ENCODE data around the gene RPS25.
"Not testable (repeated sequence)": the region's sequence is repeated elsewhere in the genome, so short reads cannot be mapped to it uniquely, and the experiment has no call there.

Gene RPS25

DNA sequence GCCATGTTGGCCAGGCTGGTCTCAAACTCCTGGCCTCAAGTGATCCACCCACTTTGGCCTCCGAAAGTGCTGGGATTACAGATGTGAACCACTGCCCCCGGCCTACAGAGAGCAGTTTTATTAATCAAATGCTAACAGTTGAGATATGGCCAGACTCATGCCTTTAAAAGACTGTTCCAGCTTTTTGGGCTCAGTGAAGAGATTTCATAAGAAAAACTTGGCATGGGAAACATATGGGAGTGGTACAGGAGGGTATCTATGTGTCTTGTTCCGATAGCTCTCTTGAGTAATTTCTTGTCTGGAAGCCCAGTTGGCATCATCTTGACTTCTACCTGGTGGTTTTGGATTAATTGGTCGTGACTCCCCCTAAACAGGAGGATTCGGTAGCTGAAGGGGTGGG, 20.7 kb upstream of the RPS25 start:
- no peak for DNase-seq

DNA sequence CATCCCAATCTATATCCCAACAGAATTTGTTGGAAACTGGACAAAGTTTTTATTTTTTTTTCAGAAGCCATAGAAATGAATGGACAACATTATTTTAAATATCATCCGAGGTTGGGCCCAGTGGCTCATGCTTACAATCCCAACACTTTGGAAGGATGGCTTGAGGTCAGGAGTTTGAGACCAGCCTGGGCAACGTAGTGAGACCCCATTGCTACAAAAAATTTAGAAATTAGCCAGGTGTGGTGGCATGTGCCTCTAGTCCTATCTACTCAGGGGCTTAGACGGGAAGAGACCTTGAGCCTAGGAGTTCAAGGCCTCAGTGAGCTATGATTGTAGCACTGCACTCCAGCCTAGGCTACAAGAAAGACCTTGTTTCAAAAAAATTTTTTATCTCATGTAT, 16.7 kb upstream of the RPS25 start:
- no peak for DNase-seq

DNA sequence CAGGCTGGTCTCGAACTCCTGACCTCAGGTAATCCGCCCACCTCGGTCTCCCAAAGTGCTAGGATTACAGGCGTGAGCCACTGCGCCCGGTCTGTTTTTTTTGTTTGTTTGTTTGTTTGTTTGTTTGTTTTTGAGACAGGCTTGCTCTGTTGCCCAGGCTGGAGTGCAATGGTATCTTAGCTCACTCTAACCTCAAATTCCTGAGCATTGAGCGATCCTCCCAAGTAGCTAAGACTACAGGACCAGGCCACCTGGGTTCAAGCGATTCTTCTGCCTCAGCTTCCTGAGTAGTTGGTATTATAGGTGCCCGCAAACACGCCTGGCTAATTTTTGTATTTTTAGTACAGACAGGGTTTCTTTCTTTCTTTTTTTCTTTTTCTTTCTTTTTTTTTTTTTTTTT, 15.3 kb upstream of the RPS25 start:
- not testable (repeated sequence) for DNase-seq

DNA sequence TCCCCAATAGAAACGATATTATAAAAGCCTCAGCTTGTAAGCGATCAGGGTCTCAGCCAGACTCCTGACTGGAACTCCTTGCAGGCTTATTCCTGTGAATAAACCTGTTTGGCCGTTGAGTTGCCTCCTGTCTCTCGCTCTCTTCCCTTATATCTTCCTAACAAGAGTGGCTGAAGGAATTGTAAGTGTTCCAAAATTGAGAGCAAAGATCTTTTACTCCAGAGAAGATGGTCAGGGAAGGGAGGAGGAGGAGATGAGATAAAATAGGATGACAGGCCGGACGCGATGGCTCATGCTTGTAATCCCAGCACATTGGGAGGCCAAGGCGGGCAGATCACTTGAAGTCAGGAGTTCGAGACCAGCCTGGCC, 13.8 kb upstream of the RPS25 start:
- no peak for DNase-seq

DNA sequence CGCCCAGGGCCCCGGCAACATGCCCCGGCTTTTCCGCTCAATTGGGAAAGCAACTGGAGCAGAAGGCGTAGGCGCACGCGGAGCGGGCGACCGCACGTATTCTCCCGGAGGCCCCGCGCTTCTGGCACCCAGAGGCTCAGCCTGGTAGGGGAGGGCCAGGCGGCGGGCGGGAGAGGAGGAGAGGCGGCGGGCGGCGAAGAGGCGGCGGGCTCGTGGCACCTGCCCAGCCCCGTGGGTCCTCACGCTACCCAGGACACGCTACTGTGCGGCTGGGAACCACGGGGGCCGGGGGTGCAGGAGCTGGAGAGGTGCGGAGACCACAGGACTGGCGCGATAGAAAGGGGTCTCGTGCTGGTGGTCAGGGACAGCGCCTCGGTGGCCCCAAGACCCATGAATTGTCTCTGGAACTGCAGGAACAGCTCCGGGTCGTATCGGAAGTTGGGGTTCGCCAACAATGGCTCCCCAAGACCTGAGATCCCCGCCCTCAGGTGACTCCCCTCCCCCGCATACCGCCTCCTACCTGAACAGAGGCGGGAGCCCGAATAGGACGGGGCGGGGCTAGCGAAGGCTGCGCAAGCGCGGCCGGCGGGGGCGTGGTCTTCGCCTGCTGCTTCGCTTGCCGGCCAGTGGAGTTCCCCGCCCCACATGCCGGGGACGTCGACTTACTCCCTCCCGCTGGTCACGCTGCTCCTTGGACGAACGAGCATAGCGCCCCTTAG, 12.3 kb upstream of the RPS25 start, which contains the start of gene SLC37A4:
Gene SLC37A4, minus strand, starts transcription at position 549 of the 719 bp plus-strand sequence.
- peak; percentile 88 for DNase-seq

DNA sequence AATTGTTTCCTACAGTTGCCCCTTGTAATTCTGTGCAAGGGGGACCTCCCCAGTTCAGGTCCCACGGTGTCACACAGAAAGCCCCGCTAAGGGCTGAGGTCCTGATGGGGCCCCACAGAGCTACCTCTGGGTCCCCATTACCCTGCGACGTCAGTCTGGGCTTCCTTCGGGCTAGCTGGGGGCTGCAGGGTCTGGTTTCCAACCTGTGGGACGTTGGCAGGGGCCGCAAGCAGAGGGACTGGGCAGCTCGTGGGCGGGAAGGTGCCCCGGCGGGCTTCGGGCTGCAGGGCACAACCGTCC, 11.8 kb upstream of the RPS25 start:
- DNase-seq, result no peak

DNA sequence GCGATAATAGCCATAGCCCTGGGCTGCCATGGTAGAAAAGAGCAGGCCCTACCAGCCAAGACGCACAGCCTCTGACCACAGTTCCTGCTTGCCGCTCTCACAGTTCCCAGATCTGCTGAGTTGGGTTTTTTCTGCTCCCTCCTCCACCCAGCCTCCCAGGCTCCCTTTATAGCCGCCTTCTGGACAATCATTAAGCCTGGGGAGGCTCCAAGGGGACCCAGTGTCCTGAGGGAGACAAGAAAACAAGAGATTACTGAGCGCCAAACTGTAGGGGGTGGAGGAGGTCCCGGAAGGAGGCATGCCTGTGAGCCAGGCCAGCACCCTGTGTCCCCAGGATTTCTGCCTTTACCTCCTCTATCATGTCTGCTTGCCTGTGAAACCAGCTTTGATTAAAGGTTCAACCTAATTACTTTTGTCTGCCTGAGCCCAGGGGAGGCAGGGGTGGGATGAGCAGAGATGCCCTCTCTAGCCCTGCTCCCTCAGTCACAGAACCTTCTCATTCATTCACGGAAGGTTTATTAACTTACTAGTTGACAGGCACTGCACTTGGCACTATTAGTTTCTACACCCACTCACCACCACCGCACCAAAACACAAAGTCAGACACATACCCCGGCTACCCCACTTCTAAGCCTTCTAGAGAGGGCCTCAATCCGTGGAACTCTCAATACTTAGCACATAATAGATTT, 11.3 kb upstream of the RPS25 start:
- DNase-seq, result no peak

DNA sequence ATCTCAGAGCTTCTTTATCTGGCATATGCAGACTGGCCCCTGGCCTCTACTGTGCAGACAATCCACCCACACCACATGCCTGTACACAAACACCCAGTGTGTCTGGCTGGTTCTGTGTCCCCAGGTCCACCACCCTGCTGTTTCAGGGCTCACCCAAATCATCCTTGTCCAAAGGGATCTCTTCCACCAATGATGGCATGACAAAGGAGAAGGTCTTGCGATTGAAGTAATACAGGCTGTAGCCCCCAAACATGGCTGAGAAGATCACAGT, 10.9 kb upstream of the RPS25 start:
- no peak for DNase-seq

DNA sequence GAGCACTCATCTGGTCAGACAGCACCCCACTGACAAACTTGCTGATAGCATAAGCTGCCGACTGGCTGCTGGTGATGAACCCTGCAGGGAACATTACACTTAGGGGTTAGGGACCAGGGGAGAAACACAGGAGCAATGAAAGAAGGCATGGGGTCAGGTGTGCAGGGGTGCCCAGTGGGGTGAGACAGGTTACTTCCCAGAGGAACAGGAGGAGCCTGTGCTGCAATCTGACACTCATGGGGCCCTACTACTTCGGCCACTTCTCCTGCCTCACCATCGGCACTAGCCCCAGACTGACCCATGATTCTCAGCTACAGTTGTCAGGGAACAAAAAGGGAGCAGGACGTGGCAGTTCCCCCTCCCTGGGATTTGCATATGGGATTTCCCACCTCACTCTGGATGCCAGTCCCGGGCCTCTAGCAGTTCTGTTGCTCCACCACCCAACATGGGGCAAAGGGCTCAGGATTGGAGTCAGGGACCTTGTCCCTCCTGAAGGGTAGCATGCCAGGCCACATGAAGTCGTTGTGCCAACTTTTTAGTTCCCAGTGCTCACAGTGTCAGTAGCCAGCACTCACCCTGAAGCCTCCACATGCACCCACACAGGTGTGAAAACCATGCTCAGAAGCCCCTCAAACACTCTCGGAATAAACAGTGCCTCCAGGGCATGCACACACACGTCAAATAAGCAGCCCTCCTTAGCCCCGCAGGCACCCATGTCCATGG, 10.4 kb upstream of the RPS25 start:
- no peak for DNase-seq

DNA sequence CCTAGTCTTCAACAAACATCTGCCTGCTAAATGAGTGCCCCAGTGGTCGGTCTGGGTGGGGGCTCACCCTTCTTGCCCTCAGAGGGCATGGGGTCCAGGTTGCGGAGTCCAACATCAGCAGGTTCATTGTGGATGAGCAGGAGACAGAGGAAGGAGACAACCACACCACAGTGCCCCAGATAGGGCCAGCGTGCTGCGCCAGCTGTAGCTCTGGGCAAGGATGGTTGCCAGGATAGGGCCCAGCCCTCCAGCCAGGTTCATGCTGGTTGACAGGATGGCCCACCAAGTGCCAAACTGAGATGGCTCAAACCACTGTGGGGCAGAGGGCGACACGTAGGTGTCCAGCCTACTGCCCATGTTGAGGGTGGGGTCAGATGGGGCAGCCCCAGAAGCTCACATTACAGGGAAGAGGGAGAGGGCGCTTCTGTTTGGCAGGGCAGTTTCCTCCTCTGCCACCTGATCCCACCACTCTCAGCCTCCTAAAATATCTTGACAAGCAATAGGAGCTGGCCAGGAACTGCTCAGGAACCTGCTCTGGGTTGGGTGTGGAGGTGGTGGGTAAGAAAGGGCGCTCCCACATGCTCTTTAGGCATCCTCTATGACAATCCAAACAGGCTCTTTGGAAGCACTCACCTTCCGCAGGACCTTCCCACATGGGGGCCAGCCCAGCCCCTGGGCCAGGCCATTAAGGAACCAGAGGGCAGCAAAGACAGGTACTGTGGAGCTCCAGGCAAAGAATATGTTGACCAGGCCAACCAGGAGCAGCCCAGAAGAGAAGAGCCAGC, 9.6 kb upstream of the RPS25 start:
- DNase-seq, result no peak

DNA sequence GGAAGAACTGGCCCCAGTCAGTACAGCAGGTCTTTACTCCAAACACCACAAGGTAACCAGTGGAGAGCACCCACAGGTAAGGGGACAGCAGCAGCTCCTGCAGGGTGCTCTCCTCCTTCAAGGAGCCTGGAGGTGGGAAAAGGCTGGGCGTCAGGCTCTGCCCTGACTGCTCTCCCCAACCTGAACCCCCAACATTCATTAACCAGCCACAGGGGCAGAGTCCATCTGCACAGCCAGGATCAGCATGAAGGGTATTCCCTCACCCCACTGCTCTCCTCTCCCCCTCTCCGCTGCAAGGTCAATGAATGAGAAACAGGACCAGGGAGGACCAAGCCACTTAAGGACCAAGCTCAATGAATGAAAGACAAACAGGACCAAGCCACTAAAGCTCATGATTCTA, 8.8 kb upstream of the RPS25 start:
- no peak for DNase-seq

DNA sequence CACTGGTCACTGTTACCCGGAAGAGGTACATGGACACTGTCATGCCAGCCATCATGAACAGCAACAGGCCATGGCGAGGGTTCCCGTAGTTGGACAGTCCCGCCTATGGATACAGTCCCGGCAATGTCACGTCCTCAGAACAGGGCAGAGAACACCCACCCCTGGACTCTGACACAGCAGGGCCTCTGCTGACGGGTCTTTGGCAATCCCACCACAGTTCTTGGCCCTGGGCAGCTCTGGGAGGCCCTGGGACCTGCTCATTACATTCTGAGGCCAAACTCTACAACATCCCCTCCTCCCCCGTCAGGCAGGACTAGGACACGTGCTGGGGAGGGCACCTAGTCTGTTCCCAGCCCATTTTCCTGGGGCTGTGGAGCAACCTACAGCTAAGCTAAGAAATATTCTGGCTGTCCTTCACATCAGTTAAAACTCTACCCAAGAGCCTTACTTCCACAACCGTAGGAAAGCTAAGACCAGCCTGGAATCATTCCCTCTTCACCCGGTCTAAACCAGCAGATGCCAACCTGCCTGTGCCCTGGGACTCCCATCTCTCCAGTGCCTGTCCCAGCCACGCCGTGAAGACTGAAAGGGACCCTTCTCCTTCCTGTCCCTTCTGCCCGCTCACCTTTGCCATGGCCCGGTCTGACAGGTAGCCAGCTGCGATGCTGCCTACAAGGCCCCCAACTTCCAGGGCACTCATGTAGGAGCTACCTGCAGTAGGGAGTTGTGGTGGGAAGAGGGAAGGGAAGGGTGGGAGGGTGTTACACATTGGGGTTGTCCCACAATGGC, 8.0 kb upstream of the RPS25 start:
- DNase-seq, result no peak

DNA sequence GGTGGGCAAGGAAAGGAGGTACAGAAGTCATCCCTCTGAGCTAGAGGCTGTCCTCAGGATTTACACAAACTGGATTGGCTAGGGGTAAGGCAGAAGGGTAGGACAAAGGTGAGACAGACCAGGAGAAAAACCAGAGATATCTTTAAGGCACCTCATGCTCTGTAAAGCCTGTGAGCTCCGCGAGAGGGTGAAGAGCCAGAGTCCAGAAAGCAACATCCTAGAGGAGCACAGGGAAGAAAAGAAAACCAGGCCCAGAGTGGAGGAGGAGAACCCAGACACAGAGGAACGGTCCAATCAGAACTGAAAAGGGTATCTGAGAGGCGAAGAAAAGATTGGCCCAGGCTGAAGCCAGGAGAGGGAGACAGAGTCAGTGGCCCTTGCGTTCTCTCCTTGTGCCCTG, 7.4 kb upstream of the RPS25 start:
- DNase-seq, result no peak

DNA sequence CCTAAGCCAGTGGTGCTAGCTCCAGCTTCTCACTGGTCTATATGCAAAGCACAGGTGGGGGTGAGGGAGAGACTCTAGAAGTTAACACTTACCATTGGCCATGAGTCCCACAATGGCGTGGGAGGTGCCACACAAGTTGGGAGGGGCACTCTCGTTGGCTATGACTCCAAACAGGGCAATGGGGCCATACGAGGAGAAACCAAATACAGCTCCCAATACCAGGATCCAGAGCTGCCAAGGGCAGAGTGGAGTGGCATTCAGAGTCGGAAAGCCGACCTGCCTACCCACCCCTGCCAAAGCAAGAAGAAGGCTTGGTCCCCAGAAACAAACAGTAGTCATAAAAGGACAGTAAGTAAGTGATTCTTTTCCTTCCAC, 6.9 kb upstream of the RPS25 start:
- no peak for DNase-seq

DNA sequence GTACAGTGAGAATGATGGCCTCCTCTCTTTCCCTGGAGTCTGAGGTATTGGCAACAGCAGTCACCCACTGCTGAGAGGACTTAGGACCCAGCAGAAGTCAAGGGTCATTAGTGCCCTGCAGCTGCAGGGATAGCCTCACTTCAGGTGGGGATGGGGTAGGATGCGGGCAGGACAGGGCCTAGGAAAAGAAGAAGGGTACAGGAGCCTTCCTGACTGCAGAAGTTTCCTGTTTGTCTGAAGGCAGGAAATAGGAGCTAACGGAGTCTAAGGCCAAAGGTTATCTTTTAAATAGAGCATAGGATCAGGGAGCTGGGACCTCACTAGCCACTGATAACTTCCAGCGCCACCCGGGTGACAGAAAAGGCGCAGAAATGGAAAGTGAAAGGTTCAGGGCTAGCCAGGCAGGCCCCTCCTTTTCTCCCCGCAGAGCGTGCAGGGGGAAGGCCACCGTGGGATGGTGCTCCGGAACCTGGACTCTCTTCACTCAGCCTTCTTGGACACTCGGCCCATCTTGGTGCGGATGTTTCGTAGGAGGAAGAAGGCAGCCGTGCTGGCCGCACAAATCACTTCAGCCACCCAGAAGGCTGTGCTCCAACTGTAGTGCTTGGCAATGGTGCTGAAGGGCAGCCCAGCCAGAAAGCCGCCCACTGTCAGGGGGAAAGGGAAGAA, 6.4 kb upstream of the RPS25 start:
- no peak for DNase-seq

DNA sequence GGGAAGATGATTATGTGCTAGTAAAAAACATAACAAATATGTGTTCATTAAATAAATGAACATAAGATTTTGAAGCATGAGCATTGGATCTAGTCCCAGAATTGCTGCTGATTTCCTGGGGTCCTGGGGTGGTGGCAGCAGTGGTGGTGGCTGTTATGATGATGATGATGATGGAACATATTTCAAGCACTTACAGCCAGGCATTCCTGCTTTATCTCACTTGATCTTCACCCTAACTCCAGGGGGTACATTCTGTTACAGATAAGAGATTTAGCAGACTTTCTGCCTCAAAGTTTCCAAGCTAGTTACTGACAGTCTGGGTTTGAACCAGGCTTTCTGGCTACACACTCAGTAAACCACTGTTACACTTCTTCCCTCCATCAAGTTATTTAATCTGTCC, 5.6 kb upstream of the RPS25 start:
- no peak for DNase-seq

DNA sequence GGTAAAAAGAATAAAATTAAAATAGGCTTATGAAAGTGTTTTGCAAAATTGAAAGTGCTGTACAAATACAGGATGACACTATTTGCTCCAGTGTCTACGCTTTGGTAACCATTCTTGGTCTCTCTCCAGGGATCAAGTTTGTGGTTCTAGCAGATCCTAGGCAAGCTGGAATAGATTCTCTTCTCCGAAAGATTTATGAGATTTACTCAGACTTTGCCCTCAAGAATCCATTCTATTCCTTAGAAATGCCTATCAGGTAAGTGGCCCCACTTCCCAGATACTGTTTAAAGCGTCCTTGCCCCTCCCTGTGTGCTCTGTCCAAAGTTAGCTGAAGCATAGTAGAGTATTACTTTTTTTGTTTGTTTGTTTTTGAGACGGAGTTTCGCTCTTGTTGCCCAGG, 3.5 kb upstream of the RPS25 start:
- DNase-seq, result no peak

DNA sequence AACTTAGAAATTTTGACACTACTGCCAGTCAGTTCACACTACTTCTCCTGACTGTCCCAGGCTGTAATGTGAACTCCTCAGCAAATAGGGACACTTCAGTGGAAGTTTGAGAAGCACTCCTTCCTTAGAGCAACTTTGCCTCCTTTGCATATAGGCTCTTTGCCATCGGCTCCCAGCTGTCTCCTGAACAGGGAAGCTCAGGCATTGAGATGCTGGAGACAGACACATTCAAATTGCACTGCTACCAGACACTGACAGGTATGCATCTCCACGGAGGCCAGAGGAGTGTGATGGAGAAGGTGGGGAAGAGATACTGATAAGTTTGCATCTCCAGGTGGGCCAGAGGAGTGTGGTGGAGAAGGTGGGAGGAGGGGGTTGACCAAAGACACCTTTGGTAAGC, 1.9 kb upstream of the RPS25 start:
- DNase-seq, result no peak

DNA sequence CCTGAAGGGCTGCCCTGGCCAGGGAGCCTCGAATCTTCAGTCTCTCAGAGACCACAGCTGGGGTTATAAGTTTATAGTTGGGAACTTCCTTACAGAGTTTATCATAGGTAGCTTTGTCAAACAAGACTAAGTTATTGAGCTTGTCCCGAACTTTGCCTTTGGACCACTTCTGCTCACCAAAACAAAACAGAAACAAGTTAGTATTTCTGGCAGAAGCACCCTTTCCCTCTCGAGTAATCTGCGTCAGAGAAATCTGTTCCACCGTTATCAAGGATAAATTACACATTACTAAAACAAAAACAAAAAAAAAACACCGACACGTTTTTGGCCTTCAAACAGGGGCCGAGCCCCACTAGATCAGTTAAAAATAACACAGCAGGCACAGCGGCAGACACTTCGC, 766 bp downstream of the RPS25 start:
- not testable (repeated sequence) for DNase-seq

DNA sequence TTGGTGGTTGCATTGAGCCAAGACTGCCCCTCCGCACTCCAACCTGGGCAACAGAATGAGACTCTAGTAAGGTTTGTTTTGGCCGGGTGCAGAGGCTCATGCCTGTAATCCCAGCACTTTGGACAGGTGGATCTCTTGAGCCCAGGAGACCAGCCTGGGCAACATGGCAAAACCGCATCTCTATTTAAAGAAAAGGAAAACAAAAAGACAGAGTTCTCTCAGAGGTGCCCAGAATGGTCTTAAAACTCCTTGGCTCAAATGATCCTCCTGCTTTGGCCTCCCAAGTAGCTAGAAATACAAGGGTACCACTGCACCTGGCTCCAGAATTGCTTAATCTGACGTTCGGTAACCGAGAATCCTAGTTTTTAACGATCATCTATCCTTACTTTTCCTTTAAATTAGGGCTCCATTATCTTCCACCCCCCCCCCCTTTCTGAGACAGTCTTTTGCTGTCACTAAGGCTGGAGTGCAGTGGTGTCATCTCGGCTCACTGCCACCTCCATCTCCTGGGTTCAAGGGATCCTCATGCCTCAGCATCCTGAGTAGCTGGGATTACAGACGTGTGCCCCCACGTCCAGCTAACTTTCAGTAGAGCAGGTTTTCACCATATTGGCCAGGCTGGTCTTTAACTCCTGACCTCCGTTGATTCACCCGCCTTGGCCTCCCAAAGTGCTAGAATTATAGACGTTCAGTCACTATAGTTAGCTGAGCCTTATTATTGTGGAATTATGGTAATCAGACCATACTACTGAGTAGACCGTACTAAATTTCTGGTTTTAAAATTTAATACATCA, 1.7 kb downstream of the RPS25 start:
- DNase-seq, result no peak

DNA sequence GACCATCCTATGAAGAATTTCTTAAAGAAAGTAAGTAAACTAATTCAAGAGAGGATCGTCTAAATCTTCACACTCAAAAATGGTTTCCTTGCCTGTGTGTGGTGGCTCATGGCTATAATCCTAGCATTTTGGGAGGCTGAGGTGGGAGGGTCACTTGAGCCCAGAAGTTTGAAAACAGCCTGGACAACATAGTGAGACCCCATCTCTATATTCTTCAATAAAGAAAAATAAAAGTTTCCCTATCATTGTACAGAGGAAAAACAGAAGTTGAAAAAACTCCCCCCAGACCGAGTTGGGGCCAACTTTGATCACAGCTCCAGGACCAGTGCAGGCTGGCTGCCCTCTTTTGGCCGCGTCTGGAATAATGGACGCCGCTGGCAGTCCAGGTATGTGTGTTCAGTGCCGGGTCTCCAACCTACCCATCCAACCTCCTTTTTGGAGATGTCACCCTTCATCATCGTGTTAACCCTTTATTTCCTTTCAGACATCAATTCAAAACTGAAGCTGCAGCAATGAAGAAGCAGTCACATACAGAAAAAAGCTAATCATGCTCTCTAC, 3.0 kb downstream of the RPS25 start:
- no peak for DNase-seq

Data from NCI-H2171 treated with DMSO at 0.1 percent for 48 hours (cell line).